ENCODE data around the gene FBXO4.

The FBXO4 gene

GRCh38 chr5:41925555-41925951 is 472 bp downstream of the FBXO4 start:
- TF ChIP-seq, protein P1, sequence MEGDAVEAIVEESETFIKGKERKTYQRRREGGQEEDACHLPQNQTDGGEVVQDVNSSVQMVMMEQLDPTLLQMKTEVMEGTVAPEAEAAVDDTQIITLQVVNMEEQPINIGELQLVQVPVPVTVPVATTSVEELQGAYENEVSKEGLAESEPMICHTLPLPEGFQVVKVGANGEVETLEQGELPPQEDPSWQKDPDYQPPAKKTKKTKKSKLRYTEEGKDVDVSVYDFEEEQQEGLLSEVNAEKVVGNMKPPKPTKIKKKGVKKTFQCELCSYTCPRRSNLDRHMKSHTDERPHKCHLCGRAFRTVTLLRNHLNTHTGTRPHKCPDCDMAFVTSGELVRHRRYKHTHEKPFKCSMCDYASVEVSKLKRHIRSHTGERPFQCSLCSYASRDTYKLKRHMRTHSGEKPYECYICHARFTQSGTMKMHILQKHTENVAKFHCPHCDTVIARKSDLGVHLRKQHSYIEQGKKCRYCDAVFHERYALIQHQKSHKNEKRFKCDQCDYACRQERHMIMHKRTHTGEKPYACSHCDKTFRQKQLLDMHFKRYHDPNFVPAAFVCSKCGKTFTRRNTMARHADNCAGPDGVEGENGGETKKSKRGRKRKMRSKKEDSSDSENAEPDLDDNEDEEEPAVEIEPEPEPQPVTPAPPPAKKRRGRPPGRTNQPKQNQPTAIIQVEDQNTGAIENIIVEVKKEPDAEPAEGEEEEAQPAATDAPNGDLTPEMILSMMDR (IDR thresholded peaks at IDR 0.05) = no peak

DNA sequence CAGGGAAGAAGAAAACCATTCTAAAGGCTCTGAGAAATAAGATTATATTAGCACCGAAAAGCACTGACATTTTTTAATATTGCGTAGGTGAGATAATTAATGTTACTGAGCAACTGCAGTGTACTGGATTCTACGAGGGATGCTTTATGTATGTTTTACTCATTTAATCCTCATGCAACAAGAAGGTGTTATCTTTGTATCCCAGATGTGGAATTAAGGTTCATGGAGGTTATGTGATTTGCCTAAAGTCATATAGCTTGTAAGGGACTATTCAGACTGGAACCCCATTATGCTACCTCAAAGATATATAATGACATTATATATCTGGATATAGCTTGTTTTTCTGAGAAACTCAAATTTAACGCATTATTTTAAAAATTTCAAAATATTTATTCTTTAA is 2.5 kb downstream of the FBXO4 start:
- TF ChIP-seq, protein P1 (IDR thresholded peaks at IDR 0.05) = no peak

DNA sequence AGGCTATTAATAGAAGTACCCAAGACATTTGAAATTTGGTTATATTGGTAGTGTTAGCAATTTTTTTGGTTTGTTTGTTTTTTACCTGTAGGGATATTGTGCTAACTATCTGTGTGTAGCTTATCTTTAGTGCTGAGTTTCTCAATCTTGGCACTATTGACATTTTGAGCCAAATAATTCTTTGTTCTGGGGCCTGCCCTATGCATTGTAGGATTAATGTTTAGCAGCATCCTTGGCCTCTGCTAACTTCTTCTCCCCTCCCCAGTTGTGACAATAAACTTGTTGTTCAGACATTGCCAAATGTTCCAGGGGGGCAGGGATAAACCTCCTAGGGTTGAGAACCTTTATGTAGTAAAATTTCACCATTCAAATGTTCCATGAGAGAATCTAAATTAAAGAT is 4.0 kb downstream of the FBXO4 start:
- TF ChIP-seq, protein P1 (IDR thresholded peaks at IDR 0.05) = no peak

DNA sequence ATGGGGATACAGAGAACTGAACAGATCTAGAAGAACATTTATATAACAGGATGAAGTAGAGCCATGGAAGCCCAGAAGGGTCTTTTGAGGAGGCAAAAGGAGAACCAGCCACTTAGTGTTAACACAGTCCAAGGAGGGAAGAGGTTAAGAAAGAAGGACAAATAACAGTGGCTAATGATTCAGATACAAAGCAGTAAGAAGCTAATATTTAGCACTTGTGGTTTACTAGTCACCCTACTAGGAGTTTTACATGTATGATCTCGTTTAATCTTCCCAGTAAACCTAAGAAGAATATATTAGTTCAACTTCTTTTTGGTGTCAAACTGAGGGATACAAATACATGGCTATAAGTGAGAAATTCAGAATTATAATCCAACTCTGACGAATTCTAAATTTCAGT is 7.7 kb downstream of the FBXO4 start:
- TF ChIP-seq, protein P1 (IDR thresholded peaks at IDR 0.05) = no peak

DNA sequence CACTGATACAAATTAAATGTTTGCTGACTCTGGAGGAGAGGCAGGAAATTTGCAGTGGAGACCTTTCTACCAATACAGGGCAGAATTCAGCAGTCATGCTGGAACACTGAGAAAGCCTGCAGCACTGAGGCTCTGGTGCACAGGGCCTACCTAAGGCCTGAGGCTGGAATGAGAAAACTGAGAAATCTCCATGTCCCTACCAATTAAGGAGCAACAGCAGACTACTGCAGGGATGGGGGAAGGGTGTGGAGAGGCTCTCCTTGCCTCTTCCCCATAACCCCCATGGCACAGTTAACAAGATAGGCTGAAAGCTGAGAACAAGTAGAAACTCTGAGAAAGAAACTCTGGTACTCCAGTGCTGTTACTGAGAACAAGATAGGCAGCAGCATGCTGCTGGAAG is 10.5 kb downstream of the FBXO4 start:
- TF ChIP-seq, protein P1 (IDR thresholded peaks at IDR 0.05) = no peak

- TF ChIP-seq, protein P1 (IDR thresholded peaks at IDR 0.05) = no peak
Measured at GRCh38 chr5:41940641-41941040, 15.6 kb downstream of the FBXO4 start.

DNA sequence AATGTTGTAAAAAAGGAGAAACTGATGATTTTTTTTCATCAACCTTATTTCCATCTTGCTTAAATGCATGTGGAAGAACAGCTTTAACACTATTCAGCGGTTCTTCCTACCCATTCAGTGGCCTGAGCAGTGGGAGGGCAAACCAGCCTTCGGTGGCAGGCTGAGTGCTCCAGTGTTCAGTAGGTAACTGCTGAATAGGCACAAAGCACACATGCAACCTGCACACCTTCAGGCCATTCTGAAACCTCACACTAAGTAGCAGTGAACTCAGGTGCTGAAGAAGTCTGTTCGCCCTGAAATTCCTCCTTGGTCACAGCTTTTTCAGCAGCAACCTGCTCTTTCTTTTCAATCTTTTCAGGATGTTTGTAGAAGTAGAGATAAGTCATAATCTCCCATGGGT is 26.1 kb downstream of the FBXO4 start:
- TF ChIP-seq, protein P1 (IDR thresholded peaks at IDR 0.05) = no peak

- TF ChIP-seq, protein P1 (IDR thresholded peaks at IDR 0.05) = no peak
Measured at GRCh38 chr5:41954286-41954685, 29.2 kb downstream of the FBXO4 start.

All from LNCAP (cell line).